Endothelial cell (in vitro differentiated cells): ENCODE results near the gene PDE11A. TPM values are rescaled to one million over a fixed set of nuclear protein-coding genes. Genes with fewer than 3 reads are reported as not detected.
A peak's percentile ranks its signal among the peaks of the same experiment; 100 is the strongest.

Experiments
- DNase-seq: peaks from one replicate; pipeline ENCODE4 v3.0.0; 2021; ENCODE audit warnings: low spot score
- H3K27ac Mint-ChIP-seq: one replicate; pipeline ENCODE4 v1.8.0; 2021; ENCODE audit warnings: mixed read lengths, inconsistent platforms; ENCODE audit not compliant: unreplicated experiment
- H3K27me3 Mint-ChIP-seq: one replicate; pipeline ENCODE4 v1.8.0; 2021; ENCODE audit warnings: mild to moderate bottlenecking, moderate library complexity, mixed read lengths, inconsistent platforms; ENCODE audit not compliant: unreplicated experiment
- H3K36me3 Mint-ChIP-seq: one replicate; pipeline ENCODE4 v1.8.0; 2021; ENCODE audit warnings: mild to moderate bottlenecking, low read depth, mixed read lengths, inconsistent platforms; ENCODE audit not compliant: unreplicated experiment
- H3K4me1 Mint-ChIP-seq: one replicate; pipeline ENCODE4 v1.8.0; 2021; ENCODE audit warnings: mild to moderate bottlenecking, mixed read lengths, inconsistent platforms; ENCODE audit not compliant: unreplicated experiment
- H3K4me3 Mint-ChIP-seq: one replicate; pipeline ENCODE4 v1.8.0; 2021; ENCODE audit warnings: mild to moderate bottlenecking, mixed read lengths, inconsistent platforms; ENCODE audit not compliant: unreplicated experiment
- H3K9me3 Mint-ChIP-seq: one replicate; pipeline ENCODE4 v1.8.0; 2021; ENCODE audit warnings: mixed read lengths, inconsistent platforms; ENCODE audit not compliant: unreplicated experiment
- CTCF ChIP-seq: fragments of 200-600 bp; sonication (generic); IDR thresholded peaks from one replicate; pipeline ENCODE4 v1.5.0; 2021; ENCODE audit warnings: antibody characterized with exemption; ENCODE audit not compliant: unreplicated experiment
- total RNA-seq: library from RNA; stranded (reverse); fragmentation: NEBNext Ultra II Directional; extraction: Animal tissue kit (Norgen Biotek cat#: 25700); gene quantifications from one replicate; pipeline ENCODE4 v1.2.1, GENCODE V29; 2021; ENCODE audit not compliant: unreplicated experiment

PDE11A gene
- total RNA-seq, 1 donor from 2014 or later = 1.7 TPM

GRCh38 chr2:177612659-177613058, 459.9 kb downstream of the PDE11A start:
- peaks cover 5% of the 10 kb centered on the region for H3K27me3 Mint-ChIP-seq
- no peak for DNase-seq
- no peaks in the 10 kb centered on the region for H3K9me3 Mint-ChIP-seq
- no peak overlapping the region for H3K4me3 Mint-ChIP-seq
- TF ChIP-seq CTCF = no peak
- peaks cover 9% of the 10 kb centered on the region for H3K36me3 Mint-ChIP-seq
- H3K4me1 Mint-ChIP-seq = peaks cover 75% of the 10 kb centered on the region
- peak overlapping the region; percentile 92 for H3K27ac Mint-ChIP-seq

- H3K36me3 Mint-ChIP-seq = peaks cover 9% of the 10 kb centered on the region
- DNase-seq = no peak
- H3K4me1 Mint-ChIP-seq = peaks cover 80% of the 10 kb centered on the region
- no peak overlapping the region for H3K4me3 Mint-ChIP-seq
- peaks cover 6% of the 10 kb centered on the region for H3K27me3 Mint-ChIP-seq
- H3K9me3 Mint-ChIP-seq = no peaks in the 10 kb centered on the region
- no peak for TF ChIP-seq CTCF
- peak overlapping the region; percentile 92 for H3K27ac Mint-ChIP-seq
Measured at GRCh38 chr2:177611310-177611886, 461.2 kb downstream of the PDE11A start.

DNA sequence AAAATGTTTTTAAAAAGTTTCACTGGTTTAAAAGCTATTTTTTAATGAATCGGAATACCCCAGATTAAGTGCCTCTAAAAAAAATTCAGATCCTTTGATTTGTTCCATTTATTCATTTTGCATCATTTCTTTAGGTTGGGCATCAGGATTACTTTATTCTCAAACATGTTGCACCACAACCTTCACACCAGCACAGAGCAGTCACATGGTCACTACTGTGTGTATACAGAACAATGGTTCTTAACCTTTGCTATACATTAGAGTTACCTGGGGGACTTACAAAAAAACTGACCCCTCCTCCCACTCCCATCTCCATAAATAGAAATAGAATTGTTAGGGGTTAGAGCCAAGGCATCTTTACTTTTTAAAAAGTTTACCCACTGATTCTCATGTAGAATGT, 461.8 kb downstream of the PDE11A start:
- Mint-ChIP-seq H3K27ac (peak overlapping the region; percentile 92), H3K27me3 (peaks cover 6% of the 10 kb centered on the region), H3K9me3 (no peaks in the 10 kb centered on the region), H3K36me3 (peaks cover 9% of the 10 kb centered on the region), H3K4me1 (peaks cover 80% of the 10 kb centered on the region), H3K4me3 (peak overlapping the region; percentile 23)
- no peak for DNase-seq
- TF ChIP-seq CTCF = no peak

GRCh38 chr2:177606636-177607035, 465.9 kb downstream of the PDE11A start:
- no peak overlapping the region for H3K4me3 Mint-ChIP-seq
- no peak overlapping the region for H3K27ac Mint-ChIP-seq
- no peak for DNase-seq
- peaks cover 9% of the 10 kb centered on the region for H3K36me3 Mint-ChIP-seq
- H3K27me3 Mint-ChIP-seq = peaks cover 6% of the 10 kb centered on the region
- no peaks in the 10 kb centered on the region for H3K9me3 Mint-ChIP-seq
- peaks cover 76% of the 10 kb centered on the region for H3K4me1 Mint-ChIP-seq
- TF ChIP-seq CTCF = no peak

- no peak overlapping the region for H3K4me3 Mint-ChIP-seq
- TF ChIP-seq CTCF = peak; percentile 74
- H3K36me3 Mint-ChIP-seq = peaks cover 9% of the 10 kb centered on the region
- H3K9me3 Mint-ChIP-seq = no peaks in the 10 kb centered on the region
- peak; percentile 50 for DNase-seq
- peak overlapping the region; percentile 89 for H3K27ac Mint-ChIP-seq
- peaks cover 59% of the 10 kb centered on the region for H3K4me1 Mint-ChIP-seq
- peaks cover 4% of the 10 kb centered on the region for H3K27me3 Mint-ChIP-seq
Measured at GRCh38 chr2:177604271-177605065, 468.1 kb downstream of the PDE11A start.
